Erythroblast (primary cell): ENCODE results near the gene IQGAP1.

Source experiments
- DNase-seq, 2 experiments: peaks; one replicate each; lab custom pipeline; 2025; lab: John Stamatoyannopoulos, UW
- GATA1 ChIP-seq: IDR thresholded peaks from 2 replicates; pipeline ENCODE4 v1.6.1; 2011; ENCODE audit warnings: low read depth, mild to moderate bottlenecking, control low read depth, low read length, moderate library complexity
- POLR2A ChIP-seq: IDR thresholded peaks from 2 replicates; pipeline ENCODE4 v1.6.1; 2011; ENCODE audit warnings: mild to moderate bottlenecking, low read length

Gene IQGAP1

GRCh38 chr15:90352107-90352893 is 35.7 kb upstream of the IQGAP1 start, which contains the start of gene ZNF774:
Gene ZNF774, plus strand, starts transcription at chr15:90352284. Its CDS starts 2,377 bp downstream, at chr15:90354661.
- TF ChIP-seq POLR2A (no peak), GATA1 (no peak)
- peak; percentile 93 to 97 for DNase-seq

- TF ChIP-seq GATA1: no peak
- no peak for TF ChIP-seq POLR2A
- no peak for DNase-seq
These were observed 33.1 kb upstream of the IQGAP1 start for GRCh38 chr15:90354986-90355385.

- no peak for TF ChIP-seq GATA1
- no peak for TF ChIP-seq POLR2A
- DNase-seq: peak in 1 of 2 experiments; percentile 17
These were observed 29.7 kb upstream of the IQGAP1 start for GRCh38 chr15:90358124-90359033.

- no peak for TF ChIP-seq GATA1
- no peak for TF ChIP-seq POLR2A
- no peak for DNase-seq
These were observed 27.3 kb upstream of the IQGAP1 start for GRCh38 chr15:90360746-90361145.

GRCh38 chr15:90362936-90363212 is 25.2 kb upstream of the IQGAP1 start:
- peak in 1 of 2 experiments; percentile 29 for DNase-seq

GRCh38 chr15:90364251-90364650 is 23.8 kb upstream of the IQGAP1 start:
- TF ChIP-seq GATA1: no peak
- TF ChIP-seq POLR2A: no peak
- no peak for DNase-seq

More at GRCh38 chr15:90362936-90363212, 25.2 kb upstream of the IQGAP1 start:
- TF ChIP-seq GATA1: no peak
- no peak for TF ChIP-seq POLR2A

- no peak for TF ChIP-seq GATA1
- TF ChIP-seq POLR2A: no peak
- DNase-seq: peak in 1 of 2 experiments; percentile 32
These were observed 22.5 kb upstream of the IQGAP1 start for GRCh38 chr15:90365414-90366055.

GRCh38 chr15:90367576-90367975 is 20.5 kb upstream of the IQGAP1 start:
- TF ChIP-seq POLR2A: no peak
- no peak for TF ChIP-seq GATA1
- no peak for DNase-seq

- TF ChIP-seq GATA1 (no peak), POLR2A (no peak)
- DNase-seq: no peak
These were observed 13.0 kb upstream of the IQGAP1 start for GRCh38 chr15:90375071-90375470.

- DNase-seq: no peak
- TF ChIP-seq POLR2A (no peak), GATA1 (no peak)
These were observed 11.3 kb upstream of the IQGAP1 start for GRCh38 chr15:90376789-90377188.

GRCh38 chr15:90379263-90379662 is 8.8 kb upstream of the IQGAP1 start:
- TF ChIP-seq GATA1 (no peak), POLR2A (no peak)
- DNase-seq: no peak

- TF ChIP-seq GATA1: no peak
- no peak for TF ChIP-seq POLR2A
- no peak for DNase-seq
These were observed 6.5 kb upstream of the IQGAP1 start for GRCh38 chr15:90381515-90381914.

- TF ChIP-seq GATA1 (no peak), POLR2A (no peak)
- DNase-seq: no peak
These were observed 5.7 kb upstream of the IQGAP1 start for GRCh38 chr15:90382320-90382719.
